Measurements from ENCODE around the gene EAF1. TPM values are rescaled to one million over a fixed set of nuclear protein-coding genes. Genes with fewer than 3 reads are reported as not detected.

Gene EAF1
- total RNA-seq, 1 donor from 2014 or later, result 16.3 TPM

- H3K4me3 ChIP-seq (ENCODE audit: low read depth, low read length), result no peak overlapping the region
These were observed 3.2 kb downstream of the EAF1 start for GRCh38 chr3:15430624-15431023.

GRCh38 chr3:15431256-15431837 lies 3.9 kb downstream of the EAF1 start:
- H3K4me3 ChIP-seq (ENCODE audit: low read depth, low read length), result no peak overlapping the region
- no peak for TF ChIP-seq CTCF (conservative IDR thresholded peaks at IDR 0.05; ENCODE audit: low read depth, low read length)
- DNase-seq (ENCODE audit: low read depth), result no peak

More at GRCh38 chr3:15430624-15431023, 3.2 kb downstream of the EAF1 start:
- DNase-seq (ENCODE audit: low read depth), result no peak
- no peak for TF ChIP-seq CTCF (conservative IDR thresholded peaks at IDR 0.05; ENCODE audit: low read depth, low read length)

- H3K4me3 ChIP-seq (ENCODE audit: low read depth, low read length), result no peak overlapping the region
- DNase-seq (ENCODE audit: low read depth), result no peak
- TF ChIP-seq CTCF (conservative IDR thresholded peaks at IDR 0.05; ENCODE audit: low read depth, low read length), result no peak
These were observed 6.1 kb downstream of the EAF1 start for GRCh38 chr3:15433531-15433930.

GRCh38 chr3:15434756-15435155 lies 7.4 kb downstream of the EAF1 start:
- no peak overlapping the region for H3K4me3 ChIP-seq (ENCODE audit: low read depth, low read length)
- no peak for DNase-seq (ENCODE audit: low read depth)
- TF ChIP-seq CTCF (conservative IDR thresholded peaks at IDR 0.05; ENCODE audit: low read depth, low read length), result no peak

- DNase-seq (ENCODE audit: low read depth), result no peak
- no peak for TF ChIP-seq CTCF (conservative IDR thresholded peaks at IDR 0.05; ENCODE audit: low read depth, low read length)
- no peak overlapping the region for H3K4me3 ChIP-seq (ENCODE audit: low read depth, low read length)
These were observed 8.8 kb downstream of the EAF1 start for GRCh38 chr3:15436246-15436645.

GRCh38 chr3:15438983-15439382 lies 11.6 kb downstream of the EAF1 start:
- H3K4me3 ChIP-seq (ENCODE audit: low read depth, low read length), result no peak overlapping the region
- no peak for DNase-seq (ENCODE audit: low read depth)
- no peak for TF ChIP-seq CTCF (conservative IDR thresholded peaks at IDR 0.05; ENCODE audit: low read depth, low read length)

- TF ChIP-seq CTCF (conservative IDR thresholded peaks at IDR 0.05; ENCODE audit: low read depth, low read length), result no peak
- no peak for DNase-seq (ENCODE audit: low read depth)
- H3K4me3 ChIP-seq (ENCODE audit: low read depth, low read length), result no peak overlapping the region
These were observed 12.1 kb downstream of the EAF1 start for GRCh38 chr3:15439476-15439875.
